Measurements from ENCODE around the gene MED23. TPM values are rescaled to one million over a fixed set of nuclear protein-coding genes. Genes with fewer than 3 reads are reported as not detected.
A peak's percentile ranks its signal among the peaks of the same experiment; 100 is the strongest.

MED23 gene
- total and polyA plus RNA-seq, 9 of the 15 experiments (the other 6 are each of a cell fraction or from before 2014, with no cell fraction given): 13.7 to 61.2 (median 27.2) TPM

GRCh38 chr6:131646249-131646670, 18.2 kb upstream of the MED23 start (continued):
- peak; percentile 49 to 81 for TF ChIP-seq AFF1 (IDR thresholded peaks at IDR 0.05; ENCODE audit: low read depth in 1 of 2, partially characterized antibody in 2 of 2)
- no peak for TF ChIP-seq ZNF785 (CRISPR knock-in tag; IDR thresholded peaks at IDR 0.05)
- TF ChIP-seq ZNF140 (CRISPR knock-in tag; IDR thresholded peaks at IDR 0.05): no peak
- TF ChIP-seq GABPA (tag; conservative IDR thresholded peaks at IDR 0.05; ENCODE audit: low read depth): no peak
- no peak for TF ChIP-seq WHSC1 (IDR thresholded peaks at IDR 0.05; ENCODE audit: low read length)
- TF ChIP-seq ETV5 (CRISPR knock-in tag; IDR thresholded peaks at IDR 0.05; ENCODE audit: low read depth): 0 out of 2 replicates have a peak, but pooled peaks have one; percentile 30
- no peak for TF ChIP-seq CHD1 (IDR thresholded peaks at IDR 0.05; ENCODE audit: low read length)
- no peak for TF ChIP-seq STAT5B (CRISPR knock-in tag; IDR thresholded peaks at IDR 0.05)
- no peak for TF ChIP-seq HNRNPK (IDR thresholded peaks at IDR 0.05; ENCODE audit: low read depth, low read length, poor library complexity, severe bottlenecking)
- TF ChIP-seq IFI16 (CRISPR knock-in tag; IDR thresholded peaks at IDR 0.05): no peak
- TF ChIP-seq PPARD (CRISPR knock-in tag; IDR thresholded peaks at IDR 0.05): no peak
- TF ChIP-seq CBX2 (IDR thresholded peaks at IDR 0.05; ENCODE audit: insufficient read depth, low read length, poor library complexity, severe bottlenecking): no peak
- peak; percentile 34; the same call in 1 of the 2 replicates for TF ChIP-seq MXI1 (IDR thresholded peaks at IDR 0.05; ENCODE audit: low read depth, low read length)
- no peak for TF ChIP-seq ZNF41 (CRISPR knock-in tag; conservative IDR thresholded peaks at IDR 0.05)
- TF ChIP-seq ATF1 (CRISPR knock-in tag; IDR thresholded peaks at IDR 0.05): no peak
- TF ChIP-seq ATF1 (tag; IDR thresholded peaks at IDR 0.05): no peak
- TF ChIP-seq, protein P1, sequence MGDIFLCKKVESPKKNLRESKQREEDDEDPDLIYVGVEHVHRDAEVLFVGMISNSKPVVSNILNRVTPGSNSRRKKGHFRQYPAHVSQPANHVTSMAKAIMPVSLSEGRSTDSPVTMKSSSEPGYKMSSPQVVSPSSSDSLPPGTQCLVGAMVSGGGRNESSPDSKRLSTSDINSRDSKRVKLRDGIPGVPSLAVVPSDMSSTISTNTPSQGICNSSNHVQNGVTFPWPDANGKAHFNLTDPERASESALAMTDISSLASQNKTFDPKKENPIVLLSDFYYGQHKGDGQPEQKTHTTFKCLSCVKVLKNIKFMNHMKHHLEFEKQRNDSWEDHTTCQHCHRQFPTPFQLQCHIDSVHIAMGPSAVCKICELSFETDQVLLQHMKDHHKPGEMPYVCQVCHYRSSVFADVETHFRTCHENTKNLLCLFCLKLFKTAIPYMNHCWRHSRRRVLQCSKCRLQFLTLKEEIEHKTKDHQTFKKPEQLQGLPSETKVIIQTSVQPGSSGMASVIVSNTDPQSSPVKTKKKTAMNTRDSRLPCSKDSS (IDR thresholded peaks at IDR 0.05; ENCODE audit: low read depth, partially characterized antibody): no peak
- no peak for TF ChIP-seq CGGBP1 (CRISPR knock-in tag; IDR thresholded peaks at IDR 0.05)
- no peak for TF ChIP-seq HNRNPH1 (optimal IDR thresholded peaks at IDR 0.05; ENCODE audit: low read depth, low read length)
- no peak for TF ChIP-seq NCOA2 (IDR thresholded peaks at IDR 0.05; ENCODE audit: partially characterized antibody in 2 of 2)
- TF ChIP-seq, protein P2, sequence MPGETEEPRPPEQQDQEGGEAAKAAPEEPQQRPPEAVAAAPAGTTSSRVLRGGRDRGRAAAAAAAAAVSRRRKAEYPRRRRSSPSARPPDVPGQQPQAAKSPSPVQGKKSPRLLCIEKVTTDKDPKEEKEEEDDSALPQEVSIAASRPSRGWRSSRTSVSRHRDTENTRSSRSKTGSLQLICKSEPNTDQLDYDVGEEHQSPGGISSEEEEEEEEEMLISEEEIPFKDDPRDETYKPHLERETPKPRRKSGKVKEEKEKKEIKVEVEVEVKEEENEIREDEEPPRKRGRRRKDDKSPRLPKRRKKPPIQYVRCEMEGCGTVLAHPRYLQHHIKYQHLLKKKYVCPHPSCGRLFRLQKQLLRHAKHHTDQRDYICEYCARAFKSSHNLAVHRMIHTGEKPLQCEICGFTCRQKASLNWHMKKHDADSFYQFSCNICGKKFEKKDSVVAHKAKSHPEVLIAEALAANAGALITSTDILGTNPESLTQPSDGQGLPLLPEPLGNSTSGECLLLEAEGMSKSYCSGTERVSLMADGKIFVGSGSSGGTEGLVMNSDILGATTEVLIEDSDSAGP (CRISPR knock-in tag; IDR thresholded peaks at IDR 0.05): no peak
- TF ChIP-seq DLX4 (CRISPR knock-in tag; IDR thresholded peaks at IDR 0.05): no peak
